Liver (tissue), 9 donors: ENCODE data around the gene STT3B. TPM values are rescaled to one million over a fixed set of nuclear protein-coding genes. Genes with fewer than 3 reads are reported as not detected.

Experiments
- DNase-seq: peaks from one replicate; pipeline ENCODE4 v3.0.0-alpha.2; 2017; ENCODE audit warnings: low spot score
- H3K27ac ChIP-seq, 2 donors: one replicate each; pipeline ENCODE4 v1.7.0; 2013; ENCODE audit warnings: inconsistent platforms in 2 of 2, low read length in 2 of 2, control low read depth in 1 of 2, low read depth in 1 of 2, mild to moderate bottlenecking in 1 of 2
- H3K27me3 ChIP-seq, 4 donors: one replicate each; pipeline versions ENCODE4 v1.6.1 to v1.7.0; 2013; ENCODE audit warnings: low read length in 3 of 4, inconsistent platforms in 1 of 4, mild to moderate bottlenecking in 1 of 4, moderate library complexity in 1 of 4; ENCODE audit not compliant: control insufficient read depth in 4 of 4, insufficient read depth in 4 of 4
- H3K36me3 ChIP-seq, 4 donors: one replicate each; pipeline versions ENCODE4 v1.6.1 to v1.7.0; 2013; ENCODE audit warnings: low read length in 3 of 4, mild to moderate bottlenecking in 3 of 4, low read depth in 1 of 4, moderate library complexity in 1 of 4; ENCODE audit not compliant: control insufficient read depth in 4 of 4, insufficient read depth in 3 of 4
- H3K4me1 ChIP-seq, 4 donors: one replicate each; pipeline versions ENCODE4 v1.6.1 to v1.7.0; 2013; ENCODE audit warnings: low read length in 3 of 4, mild to moderate bottlenecking in 3 of 4, moderate library complexity in 1 of 4; ENCODE audit not compliant: control insufficient read depth in 4 of 4, insufficient read depth in 4 of 4
- H3K4me3 ChIP-seq, 3 donors: one replicate each; pipeline versions ENCODE4 v1.6.1 to v1.7.0; 2013; ENCODE audit warnings: low read length in 3 of 3, control low read depth in 1 of 3, low read depth in 1 of 3, mild to moderate bottlenecking in 1 of 3
- H3K9ac ChIP-seq, 2 donors: one replicate each; pipeline ENCODE4 v1.7.0; 2013; ENCODE audit warnings: low read length in 2 of 2, mild to moderate bottlenecking in 2 of 2, moderate library complexity in 2 of 2, control low read depth in 1 of 2, low read depth in 1 of 2
- H3K9me3 ChIP-seq, 4 donors: one replicate each; pipeline versions ENCODE4 v1.6.1 to v1.7.0; 2013; ENCODE audit warnings: low read length in 3 of 4; ENCODE audit not compliant: control insufficient read depth in 4 of 4
- ATF3 ChIP-seq: IDR thresholded peaks from 2 replicates; pipeline ENCODE4 v1.6.1; 2016; ENCODE audit warnings: antibody characterized with exemption
- CTCF ChIP-seq: fragments of 150-350 bp; IDR thresholded peaks from 2 replicates; pipeline ENCODE4 v1.5.1; 2017; ENCODE audit warnings: improper control_type of control experiment, low read depth, low read length; ENCODE audit not compliant: missing input control
- FOXA1 ChIP-seq: IDR thresholded peaks from 2 replicates; pipeline ENCODE4 v1.6.1; 2016; ENCODE audit warnings: antibody characterized with exemption
- GABPA ChIP-seq, 2 donors: IDR thresholded peaks in 1 of 2; conservative IDR thresholded peaks in 1 of 2; 2 replicates each; pipeline ENCODE4 v1.6.1; 2016; ENCODE audit warnings: antibody characterized with exemption in 2 of 2, mild to moderate bottlenecking in 1 of 2, moderate library complexity in 1 of 2
- HNF4A ChIP-seq, 2 donors: conservative IDR thresholded peaks; 2 replicates each; pipeline ENCODE4 v1.6.1; 2016; ENCODE audit warnings: antibody characterized with exemption in 2 of 2, mild to moderate bottlenecking in 2 of 2
- HNF4G ChIP-seq: IDR thresholded peaks from 2 replicates; pipeline ENCODE4 v1.6.1; 2016; ENCODE audit warnings: antibody characterized with exemption
- JUND ChIP-seq, 2 donors: IDR thresholded peaks; 2 replicates each; pipeline ENCODE4 v1.6.1; 2016; ENCODE audit warnings: antibody characterized with exemption in 2 of 2
- REST ChIP-seq: IDR thresholded peaks from 2 replicates; pipeline ENCODE4 v1.6.1; 2016; ENCODE audit warnings: antibody characterized with exemption, mild to moderate bottlenecking
- RXRA ChIP-seq, 2 donors: IDR thresholded peaks; 2 replicates each; pipeline ENCODE4 v1.6.1; 2017 to 2018; ENCODE audit warnings: antibody characterized with exemption in 2 of 2, mild to moderate bottlenecking in 1 of 2
- SP1 ChIP-seq: IDR thresholded peaks from 2 replicates; pipeline ENCODE4 v1.6.1; 2018; ENCODE audit warnings: antibody characterized with exemption, mild to moderate bottlenecking
- TAF1 ChIP-seq: conservative IDR thresholded peaks from 2 replicates; pipeline ENCODE4 v1.6.1; 2016; ENCODE audit warnings: antibody characterized with exemption, mild to moderate bottlenecking
- ZBTB33 ChIP-seq: IDR thresholded peaks from 2 replicates; pipeline ENCODE4 v1.6.1; 2016; ENCODE audit warnings: antibody characterized with exemption
- whole genome bisulfite sequencing: extraction: QIAGEN DNeasy Blood & Tissue Kit; methylation state at CpG from one replicate; pipeline ENCODE4 v1.1.7; 2013; 5-methylcytosine and 5-hydroxymethylcytosine counted together
- polyA plus RNA-seq, 2 donors: library from polyadenylated mRNA; stranded (reverse) in 1 of 2; unstranded in 1 of 2; fragments of 200-250 nt in 1 of 2; fragments of >200 nt in 1 of 2; fragmentation: Nextera tagmentation in 1 of 2; extraction: Ambion mirVana in 1 of 2; gene quantifications; one replicate each; pipeline versions ENCODE4 v1.2.1 to v1.2.3, GENCODE V29; 2013 to 2015
- total RNA-seq, 2 donors: library from RNA; depleted of rRNA; stranded (reverse); fragments of >200 nt; gene quantifications; one replicate each; pipeline ENCODE4 v1.2.3, GENCODE V29; 2014
- donor health status: healthy.
- donor health status: healthy.
- donor health status: healthy.
- donor health status: healthy.
- donor health status: healthy.

STT3B gene
- total and polyA plus RNA-seq, 4 donors, result 23.9 to 128 (median 85.5) TPM

- Histone ChIP-seq H3K9ac (no peak overlapping the region), H3K27me3 (no peaks in the 10 kb centered on the region), H3K36me3 (no peaks in the 10 kb centered on the region), H3K9me3 (no peaks in the 10 kb centered on the region), H3K27ac (no peak overlapping the region), H3K4me1 (no peaks in the 10 kb centered on the region), H3K4me3 (no peak overlapping the region)
- 90% methylated on average over 8 of the region's 8 CpGs for WGBS
- TF ChIP-seq REST (no peak), TAF1 (no peak), FOXA1 (no peak)
- DNase-seq, result no peak
Observed at GRCh38 chr3:31676556-31676955, 143.8 kb downstream of the STT3B start.

GRCh38 chr3:31680072-31680870, 147.5 kb downstream of the STT3B start:
- H3K36me3 ChIP-seq, result peaks cover 0 to 2% (median 0%) of the 10 kb centered on the region in 4 donors

More at GRCh38 chr3:31680072-31680870, 147.5 kb downstream of the STT3B start:
- TF ChIP-seq RXRA (IDR thresholded peaks at IDR 0.05) (no peak), HNF4G (no peak), ATF3 (no peak), SP1 (no peak), HNF4A (conservative IDR thresholded peaks at IDR 0.05) (no peak), REST (no peak), CTCF (no peak), GABPA (IDR thresholded peaks at IDR 0.05 in 1 of 2, conservative IDR thresholded peaks at IDR 0.05 in 1 of 2) (no peak), JUND (IDR thresholded peaks at IDR 0.05) (no peak), TAF1 (no peak), ZBTB33 (no peak)
- Histone ChIP-seq H3K4me3 (no peak overlapping the region), H3K9me3 (no peaks in the 10 kb centered on the region), H3K27ac (no peak overlapping the region), H3K4me1 (no peaks in the 10 kb centered on the region), H3K9ac (no peak overlapping the region), H3K27me3 (no peaks in the 10 kb centered on the region)
- DNase-seq, result no peak
- WGBS, result 72% methylated on average over 10 of the region's 10 CpGs
